ENCODE results near the gene TMED6. TPM values are rescaled to one million over a fixed set of nuclear protein-coding genes. Genes with fewer than 3 reads are reported as not detected.
"Not testable (repeated sequence)": the region's sequence is repeated elsewhere in the genome, so short reads cannot be mapped to it uniquely, and the experiment has no call there.

Gene TMED6
- total RNA-seq, 2 donors from 2014 or later: 0.39 to 1.8 TPM

GRCh38 chr16:69301187-69301586 lies 50.4 kb downstream of the TMED6 start:
- H3K36me3 Mint-ChIP-seq: no peaks in the 10 kb centered on the region
- no peak for DNase-seq (ENCODE audit: low spot score in 2 of 2)
- ATAC-seq: no peak
- no peak overlapping the region for H3K27ac Mint-ChIP-seq
- H3K9me3 Mint-ChIP-seq: no peaks in the 10 kb centered on the region

- ATAC-seq: no peak
- no peak for DNase-seq (ENCODE audit: low spot score in 2 of 2)
- Mint-ChIP-seq H3K27ac (no peak overlapping the region), H3K36me3 (no peaks in the 10 kb centered on the region), H3K9me3 (no peaks in the 10 kb centered on the region)
These were observed 53.3 kb downstream of the TMED6 start for GRCh38 chr16:69298261-69298660.

- not testable (repeated sequence) for ATAC-seq; H3K27ac Mint-ChIP-seq; DNase-seq (ENCODE audit: low spot score in 2 of 2); H3K9me3 Mint-ChIP-seq; H3K36me3 Mint-ChIP-seq
These were observed 54.8 kb downstream of the TMED6 start for GRCh38 chr16:69296771-69297170.

- ATAC-seq: no peak
- no peak overlapping the region for H3K27ac Mint-ChIP-seq
- H3K36me3 Mint-ChIP-seq: no peaks in the 10 kb centered on the region
- DNase-seq (ENCODE audit: low spot score in 2 of 2): no peak
- no peaks in the 10 kb centered on the region for H3K9me3 Mint-ChIP-seq
These were observed 57.5 kb downstream of the TMED6 start for GRCh38 chr16:69294051-69294450.

- ATAC-seq (peak; percentile 22 to 78), DNase-seq (ENCODE audit: low spot score in 2 of 2) (no peak)
- no peaks in the 10 kb centered on the region for H3K36me3 Mint-ChIP-seq
- H3K9me3 Mint-ChIP-seq: no peaks in the 10 kb centered on the region
- no peak overlapping the region for H3K27ac Mint-ChIP-seq
These were observed 58.2 kb downstream of the TMED6 start for GRCh38 chr16:69293401-69293800.

Other genes starting within 250 kb of the TMED6 start
- under 1 TPM; 0.31 to 0.61 TPM for gene HAS3, start 246.1 kb downstream of the TMED6 start, total RNA-seq
- gene CHTF8, start 219.2 kb downstream of the TMED6 start, total RNA-seq: 100 to 1,000 TPM in 1 of 2 donors, 10 to 100 TPM in 1; 94.6 to 135 TPM
- gene UTP4, start 219.1 kb downstream of the TMED6 start, total RNA-seq: 10 to 100 TPM; 56.0 to 86.7 TPM
- 10 to 100 TPM; 12.7 to 21.2 TPM for gene SNTB2, start 164.6 kb downstream of the TMED6 start, total RNA-seq
- 10 to 100 TPM; 23.1 to 29.1 TPM for gene VPS4A, start 40.4 kb downstream of the TMED6 start, total RNA-seq
- 10 to 100 TPM in 1 of 2 donors, 1 to 10 TPM in 1; 7.3 to 17.4 TPM for gene PDF, start 21.2 kb downstream of the TMED6 start, total RNA-seq
- gene COG8, start 12.2 kb downstream of the TMED6 start, total RNA-seq: 10 to 100 TPM; 26.9 to 28.2 TPM
- gene NIP7, start 12.0 kb downstream of the TMED6 start, total RNA-seq: 10 to 100 TPM; 35.8 to 44.7 TPM
- 10 to 100 TPM; 45.7 to 48.0 TPM for gene TERF2, start 34.2 kb upstream of the TMED6 start, total RNA-seq
- gene CYB5B, start 72.8 kb upstream of the TMED6 start, total RNA-seq: 100 to 1,000 TPM; 153 to 160 TPM
- 10 to 100 TPM; 37.6 to 75.5 TPM for gene NFAT5, start 214.2 kb upstream of the TMED6 start, total RNA-seq

Data from activated naive CD4-positive, alpha-beta T cell treated with anti-CD3 and anti-CD28 coated beads, Interleukin-2, amount 50 U/mL, for 72 hours (primary cell).